Inflammatory macrophage treated with lipopolysaccharide for 1 hour (primary cell): ENCODE data around the gene ZNF738.

ENCODE experiments used
- DNase-seq, 2 donors: peaks; one replicate each; pipeline ENCODE4 v3.0.0-alpha.2; 2020 to 2022

Gene ZNF738

DNA sequence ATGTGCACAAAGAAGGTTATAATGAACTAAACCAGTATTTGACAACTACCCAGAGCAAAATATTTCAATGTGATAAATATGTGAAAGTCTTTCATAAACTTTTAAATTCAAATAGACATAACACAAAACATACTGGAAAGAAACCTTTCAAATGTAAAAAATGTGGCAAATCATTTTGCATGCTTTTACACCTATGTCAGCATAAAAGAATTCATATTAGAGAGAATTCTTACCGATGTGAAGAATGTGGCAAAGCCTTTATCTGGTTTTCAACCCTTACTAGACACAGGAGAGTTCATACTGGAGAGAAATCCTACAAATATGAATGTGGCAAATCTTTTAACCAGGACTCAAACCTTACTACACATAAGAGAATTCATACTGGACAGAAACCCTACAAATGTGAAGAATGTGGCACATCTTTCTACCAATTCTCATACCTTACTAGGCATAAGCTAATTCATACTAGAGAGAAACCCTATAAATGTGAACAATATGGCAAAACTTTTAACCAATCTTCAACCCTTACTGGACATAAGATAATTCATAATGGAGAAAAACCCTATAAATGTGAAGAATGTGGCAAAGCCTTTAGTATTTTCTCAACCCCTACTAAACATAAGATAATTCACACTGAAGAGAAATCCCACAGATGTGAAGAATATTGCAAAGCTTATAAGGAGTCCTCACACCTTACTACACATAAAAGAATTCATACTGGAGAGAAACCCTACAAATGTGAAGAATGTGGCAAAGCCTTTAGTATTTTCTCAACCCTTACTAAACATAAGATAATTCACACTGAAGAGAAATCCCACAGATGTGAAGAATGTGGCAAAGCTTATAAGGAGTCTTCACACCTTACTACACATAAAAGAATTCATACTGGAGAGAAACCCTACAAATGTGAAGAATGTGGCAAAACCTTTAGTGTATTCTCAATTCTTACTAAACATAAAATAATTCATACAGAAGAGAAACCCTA lies 64.5 kb downstream of the ZNF738 start:
- DNase-seq: no peak
